ENCODE data around the gene CHRNA9.

Gene CHRNA9

DNA sequence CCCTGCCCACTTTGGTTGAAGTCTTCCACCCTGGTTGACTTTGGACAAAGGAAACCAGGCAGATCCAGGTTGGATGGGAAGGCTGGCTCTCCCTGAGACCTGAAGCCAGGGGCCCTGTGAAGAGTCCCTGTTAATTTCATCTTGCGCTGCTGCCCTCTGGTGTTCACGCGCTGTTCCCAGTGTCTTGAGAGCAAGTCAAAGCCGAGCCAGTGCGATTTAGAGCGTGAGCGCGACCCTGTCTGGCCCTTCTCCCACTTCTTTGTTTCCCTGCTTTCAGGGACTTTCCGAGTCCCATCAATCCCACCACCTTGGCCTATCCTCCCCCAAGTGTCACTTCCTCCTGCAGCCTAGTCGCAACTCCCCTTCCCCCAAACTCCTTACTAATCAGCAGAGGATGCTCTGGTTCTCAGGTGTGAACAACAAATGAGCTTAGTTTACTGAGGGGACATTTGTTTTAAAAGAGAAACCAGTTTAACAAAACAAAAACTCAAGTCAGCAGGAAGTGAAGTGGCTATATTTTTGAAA is 25.8 kb upstream of the CHRNA9 start:
- peak; percentile 57 to 58 for DNase-seq (ENCODE audit: low read depth in 2 of 2)

DNA sequence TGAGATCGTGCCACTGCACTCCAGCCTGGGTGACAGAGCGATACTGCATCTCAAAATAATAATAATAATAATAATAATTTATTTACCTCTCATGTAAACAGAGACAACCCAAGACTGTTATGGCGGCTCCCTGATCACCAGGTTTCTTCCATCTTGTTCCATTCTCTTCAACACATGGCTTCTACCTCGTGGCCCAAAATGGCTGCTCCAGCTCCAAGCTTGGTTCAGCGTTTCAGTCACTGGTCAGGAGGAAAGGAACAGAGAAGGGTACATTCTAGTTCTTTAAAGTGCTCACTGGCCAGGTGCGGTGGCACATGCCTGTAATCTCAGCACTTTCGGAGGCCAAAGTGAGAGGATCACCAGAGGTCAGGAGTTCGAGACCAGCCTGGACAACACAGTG is 24.9 kb upstream of the CHRNA9 start:
- no peak for DNase-seq (ENCODE audit: low read depth in 2 of 2)

DNA sequence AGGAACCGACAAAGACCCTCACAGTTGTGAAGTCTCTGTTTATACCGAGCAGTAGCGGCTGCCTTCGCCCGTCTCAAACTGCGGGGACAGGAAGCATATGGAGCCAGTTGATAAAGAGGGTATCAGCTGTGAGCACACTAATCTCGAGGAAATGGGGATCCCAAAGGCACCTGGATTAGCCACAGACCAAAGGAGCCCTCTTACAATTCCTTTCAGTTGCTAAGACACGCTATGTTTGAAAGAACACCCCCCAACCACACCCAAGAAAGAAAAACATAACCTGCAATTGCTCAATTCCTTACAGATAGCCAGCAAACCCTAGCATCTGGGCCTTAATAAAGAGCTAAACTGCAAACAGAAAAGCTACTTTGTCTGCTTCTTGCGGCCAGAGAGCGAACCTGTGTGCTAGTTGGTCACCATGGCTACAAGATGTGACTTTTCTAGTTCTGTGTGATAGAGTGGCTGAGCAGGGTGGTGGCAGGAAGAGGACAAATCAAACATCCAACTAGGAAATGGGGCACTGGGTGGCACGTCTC is 23.3 kb upstream of the CHRNA9 start:
- no peak for DNase-seq (ENCODE audit: low read depth in 2 of 2)

DNA sequence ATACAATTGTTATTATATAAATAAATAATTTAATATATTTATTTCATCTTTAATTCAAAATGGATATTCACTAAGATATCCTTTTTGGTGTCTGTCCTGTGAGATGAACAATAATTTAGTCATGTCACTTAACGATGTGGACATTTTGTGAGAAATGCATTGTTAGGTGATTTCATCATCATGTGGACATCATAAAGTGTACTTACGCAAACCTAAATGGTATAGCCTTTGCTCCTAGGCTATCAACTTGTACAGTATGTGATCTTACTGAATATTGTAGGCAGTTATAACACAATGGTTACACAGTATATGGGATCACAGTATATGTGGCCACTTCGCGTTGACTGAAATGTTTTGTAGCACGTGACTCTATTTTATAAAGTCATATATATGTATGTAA is 20.2 kb upstream of the CHRNA9 start:
- no peak for DNase-seq (ENCODE audit: low read depth in 2 of 2)

DNA sequence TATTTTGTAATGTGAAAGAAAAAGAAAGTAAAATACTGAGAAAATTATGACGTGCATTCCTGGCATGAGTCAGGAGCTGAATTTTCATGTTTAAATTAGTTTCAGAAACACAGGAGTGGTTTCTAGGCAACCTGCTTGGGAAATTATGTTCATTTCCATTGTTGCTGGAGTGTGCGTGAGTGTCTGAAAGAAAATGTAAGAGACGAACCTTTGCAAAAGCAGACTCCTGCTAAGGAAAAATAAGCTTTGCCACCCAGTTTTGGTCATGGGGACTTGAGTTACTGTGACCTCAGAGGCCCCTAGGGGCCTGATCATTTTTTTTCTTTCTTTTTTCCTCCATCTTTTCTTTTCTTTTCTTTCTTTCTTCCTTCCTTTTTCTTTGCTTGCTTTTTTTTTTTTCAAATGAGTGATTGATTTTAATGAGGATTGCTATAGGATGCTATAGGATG is 18.8 kb upstream of the CHRNA9 start:
- DNase-seq (ENCODE audit: low read depth in 2 of 2): peak; percentile 81 to 85

DNA sequence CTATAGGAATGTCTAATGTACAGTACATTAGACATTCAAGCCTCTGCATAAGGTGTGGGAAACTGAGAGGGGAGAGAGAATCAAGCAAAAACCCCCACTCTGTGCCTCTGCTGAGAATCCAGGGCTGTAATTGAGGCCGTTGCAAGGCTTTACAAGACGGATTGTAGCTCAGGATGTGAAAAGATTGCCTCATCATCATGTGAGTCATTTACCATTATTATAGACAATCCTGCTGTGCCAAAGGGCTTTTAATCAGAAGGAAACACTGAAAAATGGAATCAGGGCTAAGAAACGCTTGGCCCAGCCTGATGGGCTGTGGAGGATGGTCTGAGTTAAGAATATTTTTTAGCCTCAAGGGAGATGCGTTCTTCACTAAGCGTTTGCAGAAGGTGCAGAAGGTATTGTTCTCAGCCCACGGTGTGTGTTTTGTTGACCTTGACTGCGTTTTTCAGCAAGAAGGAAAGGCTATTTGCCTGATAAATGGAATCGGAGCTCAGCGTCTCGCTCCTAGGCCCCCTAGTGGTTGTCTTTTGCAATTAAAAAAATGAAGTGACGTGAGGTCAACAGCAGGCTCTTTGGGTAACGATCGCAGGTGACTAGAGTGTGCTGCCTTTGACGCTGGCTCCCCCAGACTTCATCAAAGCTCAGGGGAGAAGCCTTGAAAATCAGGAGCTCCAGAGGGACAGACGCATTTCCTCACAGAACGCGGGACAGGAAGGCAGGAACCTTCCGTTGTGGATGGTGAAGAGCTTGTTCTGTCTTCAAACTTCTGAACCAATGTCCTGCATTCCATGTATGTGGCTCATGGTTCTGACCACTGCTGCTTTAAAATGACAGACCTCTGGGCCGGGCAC is 18.1 kb upstream of the CHRNA9 start:
- peak; percentile 92 for DNase-seq (ENCODE audit: low read depth in 2 of 2)

DNA sequence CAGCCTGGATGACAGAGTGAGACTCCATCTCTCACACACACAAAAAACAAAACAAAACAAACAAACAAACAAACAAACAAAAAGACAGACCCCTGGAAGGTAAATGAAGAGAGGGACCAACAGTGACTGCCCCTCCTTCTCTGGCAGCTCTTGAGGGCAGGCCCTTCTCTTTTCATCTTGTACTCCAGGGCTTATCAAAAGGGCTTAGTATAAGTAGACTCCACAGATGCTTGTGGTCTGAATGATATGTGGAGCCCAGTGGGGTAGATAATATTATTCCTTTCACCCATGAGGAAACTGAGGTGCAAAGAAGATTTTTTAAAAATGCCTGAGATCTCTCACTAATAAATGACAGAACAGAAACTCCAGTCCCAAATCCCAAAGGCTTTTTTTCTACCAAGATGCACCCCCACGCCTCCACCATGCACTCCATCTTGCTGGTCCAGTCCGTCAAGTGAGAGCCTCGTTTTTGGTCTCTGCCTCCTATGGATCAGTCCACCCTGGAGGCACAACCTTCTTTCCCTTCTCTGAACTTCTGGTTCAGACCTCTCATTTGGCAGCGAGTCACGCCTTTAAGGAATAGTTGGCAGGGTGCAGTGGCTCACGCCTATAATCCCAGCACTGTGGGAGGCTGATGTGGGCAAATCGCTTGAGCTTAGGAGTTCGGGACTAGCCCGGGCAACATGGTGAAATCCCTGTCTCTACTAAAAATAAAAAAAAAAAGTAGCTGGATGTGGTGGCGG is 17.0 kb upstream of the CHRNA9 start:
- DNase-seq (ENCODE audit: low read depth in 2 of 2): no peak

DNA sequence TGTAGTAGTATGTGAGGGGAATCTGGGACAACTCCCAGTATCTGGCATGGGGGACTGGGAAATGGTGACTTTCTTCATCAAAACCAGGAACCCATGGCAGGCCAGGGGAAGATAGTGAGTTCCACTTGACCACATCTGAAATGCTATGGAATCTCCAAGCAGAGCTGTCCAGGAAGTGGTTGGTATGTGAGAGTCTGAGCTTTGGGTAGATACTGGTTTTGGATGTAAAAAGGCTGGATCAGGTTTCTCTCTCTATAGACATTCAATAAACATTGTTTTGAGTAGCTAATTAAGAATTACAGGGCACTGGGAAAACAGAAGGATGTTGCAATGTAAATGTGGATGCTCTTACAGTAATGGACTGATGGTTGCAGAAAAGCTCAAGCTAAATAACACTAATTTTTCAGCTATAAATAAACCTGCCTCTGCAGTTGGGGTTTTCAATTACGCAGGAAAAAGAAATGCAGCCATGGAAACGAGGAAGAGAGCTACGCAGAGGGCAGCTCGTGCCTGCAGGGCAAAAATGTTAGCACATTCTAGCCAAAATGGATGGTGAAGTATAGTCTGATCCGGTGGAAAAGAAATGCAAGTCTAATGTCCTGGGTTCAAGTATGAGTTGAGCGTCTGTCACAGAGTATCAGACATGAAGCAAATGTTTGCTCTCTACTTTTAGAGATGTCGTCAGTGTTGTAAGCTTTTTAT is 13.4 kb upstream of the CHRNA9 start:
- peak; percentile 71 to 78 for DNase-seq (ENCODE audit: low read depth in 2 of 2)

DNA sequence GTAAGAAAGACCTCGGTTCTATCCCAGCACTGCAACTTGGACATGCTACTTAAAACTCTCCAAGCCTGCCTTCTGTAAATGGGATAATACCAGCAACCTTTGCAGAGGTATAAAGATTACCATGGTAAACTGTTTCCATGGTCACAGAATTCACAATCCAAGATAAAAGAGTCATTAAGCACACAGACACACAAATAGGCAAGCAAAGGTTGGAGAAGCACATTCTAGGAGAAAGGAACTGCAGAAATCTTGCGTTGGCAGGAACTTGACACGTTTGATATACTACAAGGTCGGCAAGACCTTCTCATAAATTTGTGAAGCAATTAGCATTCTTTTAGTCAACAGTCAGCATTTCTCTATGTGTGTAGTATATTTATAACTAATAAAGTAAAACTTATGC is 12.3 kb upstream of the CHRNA9 start:
- no peak for DNase-seq (ENCODE audit: low read depth in 2 of 2)

DNA sequence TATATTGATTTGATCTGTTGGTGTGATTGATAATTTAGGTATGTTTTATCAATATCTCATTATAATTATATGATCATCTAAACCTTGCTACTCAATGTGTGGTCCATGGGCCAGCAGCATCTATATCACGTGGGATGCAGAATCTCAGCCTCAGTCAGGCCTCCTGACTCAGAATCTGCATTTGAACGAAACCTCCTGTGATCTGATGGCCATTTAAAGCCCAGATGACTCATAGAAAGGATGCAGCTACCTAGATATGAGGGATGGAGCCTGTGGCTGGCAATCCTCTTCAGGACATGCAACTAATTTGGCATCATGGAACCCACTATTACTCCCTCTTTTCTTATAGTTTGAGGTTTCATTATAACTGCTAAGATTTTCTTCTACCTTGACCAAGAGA is 11.3 kb upstream of the CHRNA9 start:
- no peak for DNase-seq (ENCODE audit: low read depth in 2 of 2)

DNA sequence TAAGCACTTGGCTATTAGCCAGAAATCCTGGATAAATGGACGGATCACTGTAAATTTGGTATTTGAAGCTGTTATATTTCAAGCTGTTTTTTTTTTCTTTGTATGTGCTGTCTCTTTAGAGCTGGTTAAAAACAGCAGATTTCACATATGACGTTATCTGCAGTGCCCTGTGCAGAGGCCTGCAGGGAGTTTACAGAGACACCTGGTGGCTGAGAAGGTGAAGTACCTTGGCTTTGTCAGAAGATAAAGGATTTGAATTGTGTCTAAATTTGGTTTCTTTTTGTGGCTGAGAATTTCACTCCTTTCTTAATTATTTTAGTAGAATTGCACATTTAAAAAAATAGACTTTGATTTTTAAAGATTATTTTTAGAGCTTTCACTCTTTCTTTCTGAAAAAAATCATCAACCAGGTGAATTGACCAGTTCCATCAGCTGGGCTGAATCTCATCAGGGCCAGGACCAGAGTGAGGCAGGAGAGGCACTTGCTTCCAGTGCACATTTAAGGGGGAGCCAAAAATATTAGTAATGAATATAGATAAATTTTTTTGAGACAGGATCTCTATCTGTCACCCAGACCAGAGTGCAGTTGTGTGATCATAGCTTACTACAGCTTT is 9.6 kb upstream of the CHRNA9 start:
- DNase-seq (ENCODE audit: low read depth in 2 of 2): peak; percentile 42 to 48

DNA sequence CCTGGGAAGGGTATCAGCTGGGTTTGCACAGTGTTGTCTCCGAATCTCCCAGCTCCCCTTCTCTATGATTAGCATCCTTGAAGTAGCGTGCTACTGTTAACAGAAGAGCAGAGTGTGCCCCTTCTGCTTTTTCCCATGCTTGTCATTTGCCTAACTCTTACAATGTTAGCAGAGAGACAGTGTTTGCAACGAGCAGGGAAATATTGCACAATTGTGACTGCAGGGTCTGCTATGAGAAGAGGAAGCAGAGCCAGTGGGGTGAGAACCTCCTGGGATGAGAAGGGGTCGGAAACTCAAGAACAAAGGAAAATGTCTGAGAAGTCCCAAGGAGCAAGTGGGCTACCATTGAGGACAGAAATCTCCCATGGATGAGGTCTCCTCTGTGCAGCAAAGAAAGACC is 7.8 kb upstream of the CHRNA9 start:
- no peak for DNase-seq (ENCODE audit: low read depth in 2 of 2)

DNA sequence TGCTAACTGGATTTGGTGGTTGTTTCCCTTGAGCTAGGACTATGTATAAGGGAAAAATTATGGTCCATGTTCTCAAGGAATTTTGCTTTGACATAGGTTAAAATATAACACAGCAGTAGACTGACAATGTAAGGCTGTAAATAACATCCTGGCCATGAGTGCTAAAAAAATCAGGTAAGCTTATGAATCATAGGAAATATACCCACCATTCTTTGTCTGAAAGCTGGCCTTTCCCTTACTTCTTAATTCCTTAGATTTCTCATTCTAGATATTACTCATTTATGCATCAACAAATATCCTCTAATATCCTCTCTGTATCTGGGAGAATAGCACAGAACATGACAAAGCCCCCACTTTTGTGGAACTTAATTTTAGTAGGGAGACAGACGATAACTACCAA is 6.8 kb upstream of the CHRNA9 start:
- DNase-seq (ENCODE audit: low read depth in 2 of 2): no peak

DNA sequence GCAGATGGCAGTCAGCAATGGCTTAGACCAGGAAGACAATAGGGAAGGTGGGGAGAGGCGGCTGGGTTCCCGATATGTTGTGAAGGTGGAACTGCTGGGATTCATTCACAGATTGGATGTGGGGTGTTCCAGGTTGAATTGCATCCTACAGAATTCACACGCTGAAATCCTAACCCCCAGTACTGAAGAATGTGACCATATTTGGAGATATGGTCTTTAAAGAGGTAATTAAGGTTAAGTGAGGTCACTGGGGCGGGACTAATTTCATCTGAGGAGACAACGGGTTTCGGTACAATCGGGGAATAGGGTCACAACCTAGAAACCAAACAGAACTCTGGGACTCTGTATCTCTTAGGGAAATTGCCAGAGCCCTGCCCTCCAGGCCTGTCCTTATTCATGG is 5.3 kb upstream of the CHRNA9 start:
- no peak for DNase-seq (ENCODE audit: low read depth in 2 of 2)

DNA sequence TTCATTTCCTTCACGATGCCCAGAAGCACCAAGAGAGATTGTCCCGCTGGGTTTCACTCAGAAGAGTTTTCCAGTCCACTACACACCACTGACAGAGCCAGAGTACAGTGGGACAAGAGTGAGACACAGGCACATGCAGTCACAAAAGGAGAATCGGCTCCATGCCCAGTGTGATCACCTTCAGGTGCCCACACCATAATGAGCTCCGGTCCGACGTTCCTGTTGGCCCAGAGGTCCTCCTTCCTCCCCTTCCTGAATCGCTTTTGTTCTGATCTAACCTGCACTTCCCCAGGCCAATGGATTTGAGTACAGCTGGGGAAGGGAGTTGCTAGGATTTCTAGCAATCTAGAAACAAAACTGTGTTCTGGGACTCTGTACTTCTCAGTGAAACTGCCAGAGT is 4.6 kb upstream of the CHRNA9 start:
- DNase-seq (ENCODE audit: low read depth in 2 of 2): no peak

DNA sequence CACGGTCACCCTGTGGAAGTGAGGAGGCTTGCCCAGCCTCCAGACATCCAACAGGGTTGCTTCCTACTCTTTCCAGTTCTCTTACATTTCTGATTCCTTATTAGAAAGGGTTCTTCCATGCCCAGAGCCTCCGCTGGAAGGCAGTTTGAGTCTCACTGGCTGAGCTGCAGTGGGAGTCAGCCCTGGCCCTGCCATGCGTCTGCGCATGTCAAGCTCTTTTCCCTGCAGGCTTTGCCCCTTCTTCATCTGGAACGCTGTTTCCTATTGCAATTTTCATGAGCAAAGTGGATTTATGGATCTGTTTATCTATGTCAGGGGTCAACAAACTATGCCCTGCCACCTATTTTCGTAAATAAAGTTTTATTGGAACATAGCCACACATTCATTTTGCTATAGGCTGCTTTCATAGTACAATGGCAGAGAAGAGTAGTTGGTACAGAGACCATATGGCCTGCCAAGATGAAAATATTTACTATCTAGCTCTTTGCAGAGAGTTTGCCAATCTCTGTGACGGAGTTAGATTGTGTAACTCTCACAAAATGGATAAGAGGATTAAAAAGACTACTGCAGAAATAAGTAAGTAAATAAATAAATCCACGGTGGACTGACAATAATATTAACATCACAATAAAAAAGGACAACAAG is 3.9 kb upstream of the CHRNA9 start:
- DNase-seq (ENCODE audit: low read depth in 2 of 2): no peak

DNA sequence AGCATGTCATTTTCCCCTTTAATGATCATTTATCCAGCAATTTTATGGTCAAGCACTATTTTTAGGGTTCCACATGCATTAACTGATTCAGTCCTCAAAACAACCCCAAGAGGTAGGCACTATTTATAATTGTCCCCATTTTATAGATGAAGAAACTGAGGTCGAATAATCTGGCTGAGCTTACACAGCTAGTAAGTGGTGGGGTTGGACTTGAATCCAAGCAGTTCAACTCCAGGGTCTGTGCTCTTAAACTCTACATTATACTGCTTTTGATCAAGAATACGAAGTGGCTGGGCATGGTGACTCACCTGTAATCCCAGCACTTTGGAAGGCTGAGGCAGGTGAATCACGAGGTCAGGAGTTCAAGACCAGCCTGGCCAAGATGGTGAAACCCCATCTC is 3.2 kb upstream of the CHRNA9 start:
- no peak for DNase-seq (ENCODE audit: low read depth in 2 of 2)

DNA sequence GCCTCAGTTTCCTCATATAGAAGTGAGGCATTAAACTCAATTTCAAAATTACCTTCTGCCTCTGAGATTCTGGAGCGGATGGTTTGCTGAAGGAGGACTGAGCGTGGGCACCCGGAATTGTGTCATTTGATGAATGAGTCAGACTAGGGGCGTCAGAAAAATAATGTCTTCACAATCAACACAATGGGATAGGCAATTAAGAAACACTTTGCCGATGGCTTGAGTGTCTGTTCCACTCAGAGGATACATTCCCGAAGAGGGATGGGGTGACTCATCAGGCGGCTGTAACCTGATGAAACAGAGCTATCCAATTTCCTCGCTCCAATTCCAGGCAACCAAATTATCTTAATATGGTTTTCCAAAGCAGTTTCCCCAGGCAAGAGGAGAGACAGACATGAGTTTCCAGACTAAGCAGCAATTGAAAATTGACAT is 1.2 kb upstream of the CHRNA9 start:
- DNase-seq (ENCODE audit: low read depth in 2 of 2): peak; percentile 82 to 84

DNA sequence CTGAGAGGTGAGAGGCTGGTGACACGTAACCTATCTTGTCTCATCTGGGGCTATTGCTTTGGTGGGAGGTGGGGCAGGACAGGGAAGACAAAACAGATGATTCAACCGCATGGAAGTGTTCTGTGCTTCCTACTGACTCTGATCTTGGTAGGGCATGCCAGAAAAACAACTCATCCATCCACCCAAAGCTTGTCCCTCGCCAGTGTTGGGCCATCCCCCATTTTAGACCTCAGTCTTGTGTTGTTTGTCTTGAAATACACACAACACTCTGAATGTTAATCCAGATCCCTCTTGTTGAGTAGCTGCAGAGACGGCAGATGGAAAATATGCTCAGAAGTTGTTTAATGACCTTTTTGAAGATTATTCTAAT is 377 bp downstream of the CHRNA9 start:
- DNase-seq (ENCODE audit: low read depth in 2 of 2): no peak

DNA sequence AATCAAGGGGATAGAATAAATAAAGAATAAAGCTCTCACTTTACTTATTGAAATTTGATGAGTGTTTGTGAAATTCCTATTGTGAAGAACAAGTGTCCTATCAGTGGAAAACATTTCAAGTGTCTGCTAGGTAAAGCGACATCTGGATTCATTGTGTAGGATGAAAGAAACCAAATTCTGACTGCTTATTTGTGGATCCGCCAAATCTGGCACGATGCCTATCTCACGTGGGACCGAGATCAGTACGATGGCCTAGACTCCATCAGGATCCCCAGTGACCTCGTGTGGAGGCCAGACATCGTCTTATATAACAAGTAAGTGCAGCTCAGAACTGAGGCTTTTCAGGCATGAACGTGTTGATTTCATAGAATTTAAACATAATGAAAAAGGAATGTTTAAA is 1.9 kb downstream of the CHRNA9 start:
- DNase-seq (ENCODE audit: low read depth in 2 of 2): no peak

DNA sequence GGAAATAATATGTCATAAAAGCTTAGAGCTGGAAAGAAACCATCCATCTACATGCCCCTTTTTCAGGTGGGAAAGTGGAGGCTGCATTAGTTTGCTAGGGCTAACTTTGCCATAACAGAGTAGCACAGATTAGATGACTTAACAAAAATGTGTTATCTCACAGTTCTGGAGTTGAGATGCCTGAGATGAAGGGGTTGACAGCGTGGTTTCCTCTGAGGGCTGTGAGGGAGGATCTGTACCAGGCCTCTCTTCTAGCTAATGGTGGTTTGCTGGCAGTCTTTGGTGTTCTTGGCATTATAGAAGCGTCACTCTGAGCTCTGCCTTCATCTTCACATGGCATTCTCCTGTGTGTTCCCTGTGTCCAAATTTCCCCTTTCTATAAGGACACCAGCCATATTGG is 2.4 kb downstream of the CHRNA9 start:
- DNase-seq (ENCODE audit: low read depth in 2 of 2): no peak

All from fibroblast of skin of left quadriceps (primary cell).